HG03025 (cell line): ENCODE measurements around the gene SERPINA10.
"Not testable (repeated sequence)": the region's sequence is repeated elsewhere in the genome, so short reads cannot be mapped to it uniquely, and the experiment has no call there.

ENCODE experiments used
- ATAC-seq: cut with Tn5 transposase; IDR thresholded peaks from one replicate; pipeline ENCODE4 v1.9.1; 2021; ENCODE audit warnings: mild to moderate bottlenecking, moderate library complexity; ENCODE audit not compliant: unreplicated experiment, low FRiP score

Gene SERPINA10

DNA sequence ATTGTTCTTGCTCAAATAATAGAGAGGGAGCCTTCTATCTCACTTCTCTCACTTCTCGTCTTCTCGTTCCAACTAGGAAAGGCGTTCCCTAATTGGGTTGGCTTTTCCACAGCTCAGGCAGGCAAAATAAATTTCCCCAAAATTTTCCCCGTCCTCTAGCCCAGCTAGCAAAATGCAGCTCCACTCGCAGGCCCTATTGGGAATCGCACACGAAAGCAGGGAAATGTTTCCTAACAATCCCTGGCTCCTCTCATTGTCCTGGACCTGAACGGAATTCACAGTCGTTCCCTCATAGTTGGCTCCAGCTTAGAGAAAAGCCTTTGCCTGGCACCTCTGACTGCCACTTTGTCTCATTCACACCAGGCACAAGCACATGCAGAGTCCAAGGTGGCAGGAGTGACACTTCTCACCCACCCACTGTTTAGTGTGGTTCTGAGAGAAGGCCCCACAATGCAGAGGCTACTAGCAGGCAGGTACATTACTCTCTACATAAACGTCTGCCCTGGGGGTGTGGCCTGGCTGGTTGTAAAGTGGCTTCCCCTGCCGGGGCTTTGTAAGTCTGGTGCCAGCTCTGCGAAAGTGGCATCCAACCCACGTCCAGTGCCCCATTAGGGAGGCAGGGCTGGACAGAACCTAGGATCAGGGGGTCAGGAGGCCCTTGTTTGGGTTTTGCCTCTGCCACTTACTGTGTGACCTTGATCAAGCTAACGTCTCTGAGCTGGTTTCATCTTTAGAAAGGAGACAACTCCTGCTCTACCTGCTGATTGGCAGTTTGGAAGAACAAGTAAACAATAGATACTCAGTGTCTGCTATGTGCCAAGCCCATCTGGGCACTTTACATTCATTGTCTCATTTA, 4.2 kb downstream of the SERPINA10 start:
- ATAC-seq: no peak

DNA sequence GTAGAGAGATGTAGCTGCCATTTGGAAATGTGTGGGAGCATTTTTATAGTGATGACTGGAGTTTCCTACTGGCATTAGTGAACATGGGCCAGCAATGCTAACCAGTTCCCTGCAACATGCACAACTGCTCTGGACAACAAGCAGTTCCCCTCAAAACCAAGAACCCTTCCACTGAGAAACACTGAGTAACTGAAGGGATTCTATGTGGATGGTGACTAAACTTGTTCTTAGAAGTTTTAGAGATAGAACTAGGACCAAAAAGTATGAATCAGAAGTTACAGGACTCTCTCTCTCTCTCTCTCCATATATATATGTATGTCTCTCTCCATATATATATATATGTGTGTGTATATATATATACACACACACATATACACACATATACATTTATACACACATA, 7.9 kb downstream of the SERPINA10 start:
- no peak for ATAC-seq

DNA sequence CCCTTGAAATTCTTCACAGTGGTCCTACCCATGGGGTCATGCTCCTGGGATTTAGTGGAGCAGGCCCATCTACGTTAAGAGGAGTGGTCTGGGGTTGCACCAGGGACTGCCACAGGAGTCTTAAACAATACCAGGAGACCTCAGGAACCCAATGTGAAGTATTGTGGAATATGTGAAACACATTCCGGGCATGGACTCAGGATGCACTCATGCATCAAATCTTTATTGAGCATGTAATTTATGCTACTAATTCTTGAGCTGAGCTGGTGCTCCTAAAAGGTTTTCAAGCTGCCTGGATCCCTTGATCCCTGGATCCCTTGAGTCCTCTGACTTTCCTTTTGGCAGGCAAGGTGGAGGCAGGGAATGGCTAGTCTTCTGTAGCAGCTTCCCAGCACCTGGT, 8.8 kb downstream of the SERPINA10 start:
- ATAC-seq: no peak

DNA sequence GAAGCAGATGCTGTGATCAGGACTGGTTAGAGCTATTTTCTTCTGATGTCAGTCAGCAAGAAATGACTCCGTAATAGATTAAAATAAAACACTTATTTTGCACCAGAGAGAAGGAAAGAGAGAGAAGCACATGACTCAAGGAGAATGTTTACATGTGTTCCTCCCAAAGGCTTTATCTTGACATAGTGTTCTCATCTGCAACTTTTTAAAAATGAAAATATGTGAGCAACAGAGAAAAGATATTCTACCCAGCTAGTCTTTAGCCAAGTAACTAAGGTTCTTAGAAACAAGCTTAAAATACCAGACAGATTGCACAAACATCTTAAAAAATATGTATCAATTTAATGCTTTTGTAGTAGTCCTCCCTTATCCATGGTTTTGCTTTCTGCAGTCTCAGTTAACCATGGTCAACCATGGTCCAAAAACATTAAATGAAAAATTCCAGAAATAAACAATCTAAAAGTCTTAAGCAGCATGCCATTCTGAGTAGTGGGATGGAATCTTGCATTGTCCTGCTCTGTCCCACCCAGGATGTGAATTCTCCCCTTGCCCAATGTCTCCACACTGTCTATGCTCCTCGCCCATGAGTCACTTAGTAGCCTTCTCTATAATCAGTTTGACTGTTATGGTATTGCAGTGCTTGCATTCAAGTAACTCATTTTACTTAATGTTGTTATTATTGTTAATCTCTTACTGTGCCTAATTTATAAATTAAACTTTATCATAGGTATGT, 9.9 kb downstream of the SERPINA10 start:
- no peak for ATAC-seq

DNA sequence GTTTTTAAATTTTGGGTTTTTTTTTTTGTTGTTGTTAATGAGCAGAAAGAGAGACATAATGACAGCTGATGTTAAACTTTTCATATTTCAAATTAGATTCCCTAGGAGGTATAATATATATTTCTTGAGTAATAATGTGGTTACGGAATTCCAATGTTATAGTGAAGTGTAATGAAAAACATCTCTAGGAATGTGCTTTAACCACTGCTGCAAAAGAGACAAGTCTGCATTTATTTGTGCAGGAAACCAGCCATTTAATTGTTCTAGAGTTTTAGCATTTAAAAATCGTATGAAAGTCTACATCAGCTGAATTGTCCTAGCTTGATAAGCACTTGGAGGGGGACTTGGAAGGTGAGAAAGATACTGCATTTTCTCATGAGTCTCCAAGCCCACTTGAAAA, 14.3 kb downstream of the SERPINA10 start:
- ATAC-seq: no peak

DNA sequence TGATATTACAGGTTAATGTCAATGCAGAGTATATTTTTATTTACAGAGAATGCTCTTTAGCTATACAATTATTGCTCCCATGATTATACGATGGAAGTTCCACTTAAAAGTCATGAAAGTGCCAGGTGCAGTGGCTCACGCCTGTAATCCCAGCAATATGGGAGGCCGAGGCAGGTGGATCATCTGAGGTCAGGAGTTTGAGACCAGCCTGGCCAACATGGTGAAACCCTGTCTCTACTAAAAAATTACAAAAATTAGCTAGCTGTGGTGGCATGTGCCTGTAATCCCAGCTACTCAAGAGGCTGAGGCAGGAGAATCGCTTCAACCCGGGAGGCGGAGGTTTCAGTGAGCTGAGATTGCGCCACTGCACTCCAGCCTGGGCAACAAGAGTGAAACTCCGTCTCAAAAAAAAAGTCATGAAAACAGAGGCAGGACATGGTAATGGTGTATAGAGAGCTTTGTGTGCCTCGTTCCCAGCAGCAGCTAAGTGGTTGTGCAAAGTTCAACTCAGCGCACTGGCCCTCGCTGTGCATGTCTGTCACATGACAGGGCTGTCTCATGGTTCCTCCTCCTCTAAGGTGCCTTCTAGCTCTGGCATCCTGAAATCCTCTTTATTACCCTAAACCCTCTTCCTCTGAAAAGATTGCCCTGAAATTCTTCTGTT, 16.0 kb downstream of the SERPINA10 start:
- not testable (repeated sequence) for ATAC-seq

DNA sequence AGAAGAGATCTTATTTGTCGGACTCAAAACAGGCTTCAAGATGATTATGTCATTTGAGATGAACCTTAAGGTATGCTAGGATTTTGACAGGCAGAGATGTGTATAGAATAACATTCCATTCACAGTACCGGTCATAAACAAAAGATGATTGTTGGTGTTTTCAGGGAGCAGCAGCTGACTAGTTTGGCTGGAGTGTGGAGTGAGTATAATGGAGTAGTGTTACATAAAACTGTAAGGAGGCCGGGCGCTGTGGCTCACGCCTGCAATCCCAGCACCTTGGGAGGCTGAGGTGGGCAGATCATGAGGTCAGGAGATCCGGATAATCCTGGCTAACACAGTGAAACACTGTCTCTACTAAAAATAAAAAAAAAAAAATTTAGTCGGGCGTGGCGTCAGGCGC, 23.9 kb downstream of the SERPINA10 start:
- ATAC-seq: no peak

DNA sequence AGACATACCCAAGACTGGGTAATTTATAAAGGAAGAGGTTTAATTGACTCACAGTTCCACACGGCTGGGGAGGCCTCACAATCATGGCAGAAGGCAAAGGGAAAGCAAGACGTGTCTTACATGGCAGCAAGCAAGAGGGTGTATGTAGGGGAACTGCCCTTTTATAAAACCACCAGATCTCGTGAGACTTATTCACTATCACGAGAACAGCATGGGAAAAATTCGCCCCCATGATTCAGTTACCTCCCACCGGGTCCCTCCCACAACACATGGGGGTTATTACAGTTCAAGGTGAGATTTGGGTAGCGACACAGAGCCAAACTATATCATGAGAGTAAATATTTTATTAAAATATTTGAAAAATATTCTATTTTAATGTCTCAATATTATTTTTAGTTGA, 24.5 kb downstream of the SERPINA10 start:
- ATAC-seq: not testable (repeated sequence)

DNA sequence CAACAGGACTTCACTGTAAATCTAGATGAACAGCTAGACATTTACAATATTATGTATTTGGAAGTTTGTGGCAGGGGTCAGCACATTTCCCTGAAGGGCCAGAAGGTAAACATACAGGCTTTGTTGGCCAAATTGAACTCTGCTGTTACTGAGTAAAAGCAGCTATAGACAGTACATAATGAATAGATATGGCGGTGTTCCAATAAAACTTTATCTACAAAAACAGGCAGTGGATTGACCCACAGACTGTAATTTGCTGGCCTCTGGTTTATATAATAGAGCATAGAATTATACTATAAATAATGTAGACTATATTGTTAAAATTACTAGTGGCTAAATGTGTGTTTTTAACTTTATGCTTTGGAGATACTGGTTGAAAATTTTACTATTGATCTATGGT, 25.7 kb downstream of the SERPINA10 start:
- no peak for ATAC-seq

DNA sequence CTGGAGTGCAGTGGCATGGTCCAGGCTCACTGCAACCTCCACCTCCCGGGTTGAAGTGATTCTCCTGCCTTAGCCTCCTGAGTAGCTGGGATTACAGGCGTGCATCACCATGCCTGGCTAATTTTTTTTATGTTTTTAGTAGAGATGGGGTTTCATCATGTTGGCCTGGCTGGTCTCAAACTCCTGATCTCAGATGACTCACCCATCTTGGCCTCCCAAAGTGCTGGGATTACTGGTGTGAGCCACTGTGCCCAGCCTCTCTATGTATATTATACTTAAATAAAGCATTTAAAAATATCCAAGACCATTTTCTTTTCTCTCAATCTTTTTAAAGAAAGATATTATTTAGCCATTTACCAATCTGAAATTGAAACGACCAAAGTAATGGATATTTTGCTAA, 28.9 kb downstream of the SERPINA10 start:
- not testable (repeated sequence) for ATAC-seq

DNA sequence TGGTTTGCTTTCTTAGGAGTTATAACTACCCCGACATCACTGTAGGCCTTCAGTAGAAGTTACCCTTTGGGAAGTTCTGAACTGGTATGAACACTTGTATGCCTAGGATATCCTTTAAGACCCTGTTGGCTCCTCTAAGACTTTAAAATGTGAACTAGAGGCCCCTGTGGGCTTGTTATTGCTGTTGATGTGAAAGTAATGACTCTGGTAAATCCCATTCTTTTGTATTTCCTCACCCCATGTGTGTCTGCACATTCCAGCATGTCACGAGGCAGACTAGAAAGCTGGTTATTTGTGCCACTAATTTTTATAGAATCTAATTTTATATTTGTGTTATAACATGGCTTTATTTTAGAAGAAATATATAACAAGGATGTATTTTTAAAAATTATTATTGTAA, 48.9 kb downstream of the SERPINA10 start:
- ATAC-seq: no peak

DNA sequence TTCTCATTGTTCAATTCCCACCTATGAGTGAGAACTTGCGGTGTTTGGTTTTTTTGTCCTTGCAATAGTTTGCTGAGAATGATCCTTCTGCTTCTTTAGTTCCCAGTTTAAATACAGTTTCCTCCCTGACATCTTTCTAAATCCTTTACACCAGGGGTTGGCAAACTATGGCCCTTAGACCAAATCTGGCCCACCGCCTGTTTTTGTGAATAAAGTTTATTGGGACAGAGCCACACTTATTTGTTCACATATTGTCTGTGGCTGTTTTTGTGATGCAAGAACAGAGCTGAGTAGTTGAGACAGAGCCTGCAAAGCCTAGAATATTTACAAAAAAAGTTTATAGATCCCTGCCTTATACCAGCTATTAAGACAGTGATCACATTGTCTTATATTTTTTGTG, 53.7 kb downstream of the SERPINA10 start:
- ATAC-seq: no peak

DNA sequence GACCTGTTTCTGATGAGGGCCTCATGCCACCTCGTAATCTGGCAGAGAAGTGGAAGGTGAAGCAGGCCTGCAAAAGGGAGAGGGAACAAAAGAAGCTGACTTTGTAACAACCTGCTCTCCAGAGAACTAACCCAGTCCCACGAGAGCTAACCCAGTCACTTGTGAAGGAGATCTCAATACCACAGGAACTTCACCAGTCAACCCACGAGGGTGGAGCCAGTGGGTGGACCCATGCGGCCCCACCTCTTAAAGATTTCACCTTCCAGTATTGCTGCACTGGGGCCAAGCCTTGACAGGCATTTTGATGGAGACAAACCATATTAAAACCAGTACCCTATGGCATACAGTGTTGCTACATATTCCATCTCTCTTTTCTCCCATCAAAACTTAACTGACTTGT, 55.1 kb downstream of the SERPINA10 start:
- ATAC-seq: no peak

DNA sequence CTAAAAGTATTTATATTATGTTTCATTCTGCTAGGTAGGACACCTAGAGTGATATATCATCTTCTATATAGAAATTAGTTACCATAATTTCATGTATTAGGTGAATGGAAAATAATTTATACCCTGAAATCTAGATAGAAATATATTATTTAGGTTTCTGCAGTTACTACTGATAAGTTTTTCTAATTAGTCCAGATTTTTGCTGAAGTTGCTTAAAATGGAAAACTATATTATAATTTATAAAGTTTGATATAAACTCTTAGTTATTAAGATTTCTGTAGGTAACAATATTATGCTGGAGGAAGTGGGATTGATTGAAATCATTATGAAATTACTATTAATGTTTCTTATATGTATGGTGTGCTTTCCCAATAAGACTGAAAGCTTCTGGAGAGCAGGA, 56.0 kb downstream of the SERPINA10 start:
- ATAC-seq: no peak
